Peyer's patch (tissue), 4 donors: ENCODE results near the gene BMP5.

Experiments
- CTCF ChIP-seq, 6 experiments: fragments of 450-650 bp in 4 of 6; fragments of 200-600 bp in 2 of 6; sonication (generic) in 1 of 6; IDR thresholded peaks; one replicate each; pipeline ENCODE4 v1.5.1; 2017 to 2019; ENCODE audit warnings: antibody characterized with exemption in 6 of 6, mild to moderate bottlenecking in 3 of 6, moderate library complexity in 1 of 6
- POLR2A ChIP-seq, 2 donors: fragments of 450-650 bp; IDR thresholded peaks; one replicate each; pipeline ENCODE4 v1.5.1; 2017; ENCODE audit warnings: antibody characterized with exemption in 2 of 2, mild to moderate bottlenecking in 2 of 2, moderate library complexity in 2 of 2

- TF ChIP-seq POLR2A (IDR thresholded peaks at IDR 0.05) (no peak), CTCF (IDR thresholded peaks at IDR 0.05) (no peak)
Observed at GRCh38 chr6:55922406-55922805, 47.0 kb upstream of the BMP5 start.
